HG03159 (cell line): ENCODE results near the gene PAGR1.
"Not testable (repeated sequence)": the region's sequence is repeated elsewhere in the genome, so short reads cannot be mapped to it uniquely, and the experiment has no call there.

Experiments used
- ATAC-seq: cut with Tn5 transposase; IDR thresholded peaks from one replicate; pipeline ENCODE4 v1.9.1; 2021; ENCODE audit warnings: mild to moderate bottlenecking, moderate library complexity; ENCODE audit not compliant: unreplicated experiment

Gene PAGR1

GRCh38 chr16:29862383-29862883 is 46.5 kb downstream of the PAGR1 start:
- no peak for ATAC-seq

- ATAC-seq = peak; percentile 90
Measured at GRCh38 chr16:29862884-29863668, 47.1 kb downstream of the PAGR1 start, which contains the start of gene CDIPT. Gene CDIPT, minus strand, starts transcription at chr16:29863226. Its CDS starts 369 bp downstream, at chr16:29862857.

- ATAC-seq = no peak
Measured at GRCh38 chr16:29863669-29863984, 47.7 kb downstream of the PAGR1 start.

GRCh38 chr16:29864205-29864604 is 48.3 kb downstream of the PAGR1 start:
- no peak for ATAC-seq

- no peak for ATAC-seq
Measured at GRCh38 chr16:29868396-29869009, 52.6 kb downstream of the PAGR1 start.

- not testable (repeated sequence) for ATAC-seq
Measured at GRCh38 chr16:29869067-29869466, 53.1 kb downstream of the PAGR1 start.
